HepG2 (cell line): ENCODE measurements around the gene UBE2C. TPM values are rescaled to one million over a fixed set of nuclear protein-coding genes. Genes with fewer than 3 reads are reported as not detected.

Experiments
- ATAC-seq: fragments of 200-7000 bp; cut with Tn5 transposase; 3 replicates; pipeline ENCODE4 v1.9.1; 2020; ENCODE audit warnings: mild to moderate bottlenecking, moderate library complexity
- BruUV-seq: library from RNA; stranded (reverse); fragments of 400-500 nt; replicated peaks from 2 replicates; lab custom pipeline; 2021; lab: Mats Ljungman, UMichigan
- CTCF ChIA-PET: fragments of 300-600 bp; formaldehyde crosslinking; extraction: SDS; loops from one replicate; lab custom pipeline; 2021; ENCODE audit warnings: low total read pairs, inconsistent platforms, low intra/inter-chr PET ratio; lab: Yijun Ruan, JAX
- POLR2A ChIA-PET: fragments of 350-600 bp; sonication (Branson Sonifier 250); formaldehyde crosslinking; loops from one replicate; lab custom pipeline; 2020; ENCODE audit warnings: antibody characterized with exemption, inconsistent platforms; lab: Yijun Ruan, JAX
- DNase-seq: peaks from one replicate; pipeline ENCODE4 v3.0.0-alpha.2; 2015; ENCODE audit warnings: low spot score
- FAIRE-seq: peaks from 3 replicates; lab custom pipeline; 2011; peaks lifted over from hg19 to GRCh38; lab: Jason Lieb, UNC
- H2AFZ ChIP-seq: one replicate; pipeline ENCODE4 v1.6.1; 2011; ENCODE audit warnings: low read length, inconsistent platforms
- H3K27ac ChIP-seq: fragments of 300-600 bp; 3 replicates; pipeline ENCODE4 v1.8.0; 2011; ENCODE audit warnings: mixed run types, mild to moderate bottlenecking, mixed read lengths, low read length, inconsistent platforms; ENCODE audit not compliant: insufficient read depth; ENCODE audit errors: extremely low read length
- H3K27me3 ChIP-seq, 2 experiments: fragments of 200-600 bp in 1 of 2; 2 replicates in 1 of 2; 3 replicates in 1 of 2; pipeline versions ENCODE4 v1.6.0 to v1.8.0; 2011; ENCODE audit warnings: low read length in 2 of 2, mild to moderate bottlenecking in 2 of 2, moderate library complexity in 2 of 2, inconsistent platforms in 1 of 2; ENCODE audit not compliant: insufficient read depth in 2 of 2, control insufficient read depth in 1 of 2
- H3K36me3 ChIP-seq, 2 experiments: fragments of 200-600 bp in 1 of 2; replicated peaks in 1 of 2; 2 replicates in 1 of 2; 3 replicates in 1 of 2; pipeline versions ENCODE4 v1.5.1 to v1.8.0; 2011; ENCODE audit warnings: low read length in 2 of 2, inconsistent platforms in 1 of 2; ENCODE audit not compliant: insufficient read depth in 2 of 2, control insufficient read depth in 1 of 2
- H3K4me1 ChIP-seq: 2 replicates; pipeline ENCODE4 v1.5.1; 2012; ENCODE audit warnings: low read length, inconsistent platforms; ENCODE audit not compliant: insufficient read depth
- H3K4me2 ChIP-seq: 2 replicates; pipeline ENCODE4 v1.6.0; 2011; ENCODE audit warnings: low read depth, low read length, inconsistent platforms
- H3K4me3 ChIP-seq, 3 experiments: fragments of 200-600 bp in 1 of 3; sonication (generic), shearing (Covaris generic) in 1 of 3; replicated peaks in 1 of 3; 2 replicates each; pipeline ENCODE4 v1.5.1; 2011 to 2016; ENCODE audit warnings: low read length in 3 of 3, inconsistent platforms in 2 of 3, low read depth in 2 of 3, mild to moderate bottlenecking in 2 of 3, control low read depth in 1 of 3, mixed read lengths in 1 of 3; ENCODE audit not compliant: insufficient read depth in 1 of 3
- H3K79me2 ChIP-seq: one replicate; pipeline ENCODE4 v1.6.1; 2011; ENCODE audit warnings: low read length, inconsistent platforms; ENCODE audit not compliant: insufficient read depth
- H3K9ac ChIP-seq: 2 replicates; pipeline ENCODE4 v1.6.0; 2011; ENCODE audit warnings: mild to moderate bottlenecking, low read depth, low read length, inconsistent platforms; ENCODE audit not compliant: insufficient read depth
- H3K9me3 ChIP-seq: 2 replicates; pipeline ENCODE4 v1.5.1; 2012; ENCODE audit warnings: mild to moderate bottlenecking, low read length
- H4K20me1 ChIP-seq: 2 replicates; pipeline ENCODE4 v1.6.0; 2011; ENCODE audit warnings: inconsistent platforms, mild to moderate bottlenecking, low read length, moderate library complexity; ENCODE audit not compliant: insufficient read depth
- DNMT3B ChIP-seq: conservative IDR thresholded peaks from 2 replicates; pipeline ENCODE4 v1.6.1; 2016; ENCODE audit warnings: missing biosample characterization, control low read depth
- DPF2 ChIP-seq: sonication (generic); formaldehyde crosslinking; IDR thresholded peaks from 2 replicates; pipeline ENCODE4 v1.4.0; 2020; ENCODE audit warnings: mild to moderate bottlenecking, low read depth, missing genetic modification reagents, borderline replicate concordance
- FOXK1 ChIP-seq: sonication (generic); formaldehyde crosslinking; IDR thresholded peaks from 2 replicates; pipeline ENCODE4 v1.4.0; 2020; ENCODE audit warnings: low read depth, missing genetic modification reagents, borderline replicate concordance
- IRF2 ChIP-seq: IDR thresholded peaks from 2 replicates; pipeline ENCODE4 v1.6.1; 2018; ENCODE audit warnings: missing genetic modification reagents, missing compliant biosample characterization
- NFIB ChIP-seq: sonication (generic); formaldehyde crosslinking; IDR thresholded peaks from 2 replicates; pipeline ENCODE4 v1.9.0; 2021; ENCODE audit warnings: missing genetic modification reagents, mild to moderate bottlenecking, borderline replicate concordance
- POLR2AphosphoS5 ChIP-seq: IDR thresholded peaks from 2 replicates; pipeline ENCODE4 v1.6.1; 2012; ENCODE audit warnings: low read depth, low read length
- RFXANK ChIP-seq: IDR thresholded peaks from 2 replicates; pipeline ENCODE4 v1.6.1; 2016
- SRY ChIP-seq: sonication (generic); formaldehyde crosslinking; IDR thresholded peaks from 2 replicates; pipeline ENCODE4 v1.8.0; 2022; ENCODE audit warnings: mild to moderate bottlenecking, missing genetic modification reagents
- ZNF230 ChIP-seq: sonication (generic); formaldehyde crosslinking; IDR thresholded peaks from 2 replicates; pipeline ENCODE4 v1.4.0; 2020; ENCODE audit warnings: mild to moderate bottlenecking, missing genetic modification reagents
- ZNF234 ChIP-seq: sonication (generic); formaldehyde crosslinking; conservative IDR thresholded peaks from 2 replicates; pipeline ENCODE4 v1.5.1; 2020; ENCODE audit warnings: mild to moderate bottlenecking, missing genetic modification reagents
- ZNF567 ChIP-seq: sonication (generic); formaldehyde crosslinking; IDR thresholded peaks from 2 replicates; pipeline ENCODE4 v1.8.1; 2023; ENCODE audit warnings: mild to moderate bottlenecking, missing genetic modification reagents, borderline replicate concordance
- ZSCAN20 ChIP-seq: sonication (generic); formaldehyde crosslinking; IDR thresholded peaks from 2 replicates; pipeline ENCODE4 v1.4.0; 2020; ENCODE audit warnings: missing genetic modification reagents, mild to moderate bottlenecking, borderline replicate concordance
- ZSCAN9 ChIP-seq: IDR thresholded peaks from 2 replicates; pipeline ENCODE4 v1.6.1; 2016; ENCODE audit warnings: borderline replicate concordance
- WGBS: methylation state at CpG from one replicate; pipeline ENCODE4 v1.1.6; 2017; ENCODE audit warnings: low lambda C conversion rate; 5-methylcytosine and 5-hydroxymethylcytosine counted together
- in situ Hi-C: cut with HindIII; loops from 2 replicates; pipeline ENCODE4 v1.10.0; 2017; ENCODE audit warnings: low pct_unique_long_range_greater_than_20kb; ENCODE audit not compliant: extremely low pct_ligation_motif_present
- intact Hi-C: fragments of 100-400 bp; cut with micrococcal nuclease; formaldehyde crosslinking; loops from one replicate; pipeline ENCODE4 v1.10.0; 2022; ENCODE audit not compliant: unreplicated experiment
- polyA plus RNA-seq, 8 experiments: library from polyadenylated mRNA; depleted of rRNA in 3 of 8; stranded (reverse) in 7 of 8; unstranded in 1 of 8; fragments of >200 nt; fragmentation: Illumina TruSeq in 4 of 8; extraction: Trizol in 4 of 8; gene quantifications; 2 replicates each; pipeline versions ENCODE4 v1.2.1 to v1.2.3, GENCODE V29; 2011 to 2016; ENCODE audit warnings: low read depth in 4 of 8, missing spikeins in 1 of 8, mixed read lengths in 1 of 8; ENCODE audit not compliant: insufficient read depth in 1 of 8
- total RNA-seq, 5 experiments: library from RNA; depleted of rRNA; stranded (reverse); fragments of >200 nt; fragmentation: Illumina TruSeq; extraction: Trizol; gene quantifications; 2 replicates each; pipeline ENCODE4 v1.2.3, GENCODE V29; 2016; ENCODE audit warnings: low read depth in 1 of 5
- TF ChIP-seq, protein P1 (sequence below): sonication (generic); formaldehyde crosslinking; IDR thresholded peaks from 2 replicates; pipeline ENCODE4 v1.9.0; 2021; ENCODE audit warnings: missing genetic modification reagents, mild to moderate bottlenecking, borderline replicate concordance
- TF ChIP-seq, protein P2 (sequence below): sonication (generic); formaldehyde crosslinking; conservative IDR thresholded peaks from 2 replicates; pipeline ENCODE4 v1.8.1; 2023; ENCODE audit warnings: missing genetic modification reagents
- TF ChIP-seq, protein P3 (sequence below): sonication (generic); formaldehyde crosslinking; IDR thresholded peaks from 2 replicates; pipeline ENCODE4 v1.8.0; 2022; ENCODE audit warnings: mild to moderate bottlenecking, missing genetic modification reagents, borderline replicate concordance

UBE2C gene
- total and polyA plus RNA-seq, 2 of the 13 experiments (the other 11 are each of a cell fraction or from before 2014, with no cell fraction given) = 100 to 123 TPM

DNA sequence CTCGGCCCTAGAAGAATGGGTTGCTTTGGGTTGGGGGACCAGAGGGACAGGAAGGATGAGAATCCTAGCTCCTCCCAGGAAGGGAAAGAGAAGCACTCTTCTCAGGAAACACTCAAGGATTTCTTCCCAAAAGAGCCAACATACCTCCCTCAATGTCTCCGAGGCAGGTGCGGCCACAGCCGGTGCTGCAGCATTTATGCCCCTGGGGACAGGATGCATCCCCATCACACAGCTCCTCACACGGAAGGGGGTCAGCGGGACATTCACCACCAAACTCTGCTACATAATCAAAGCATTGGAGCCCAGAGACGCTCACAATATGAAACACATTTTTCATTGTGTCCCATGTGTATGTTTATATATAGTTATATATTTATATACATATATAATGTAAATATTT is 35.5 kb upstream of the UBE2C start:
- no peaks in the 10 kb centered on the region for H4K20me1 ChIP-seq
- no peak overlapping the region for H3K9ac ChIP-seq
- intact Hi-C loops (no loop called here), in situ Hi-C loops (loop anchor here (25.0 kb wide), 1 partner anchor 585 kb away; no protein-coding TSS in a partner anchor)
- H3K4me3 ChIP-seq = no peak overlapping the region
- no peak overlapping the region for H2AFZ ChIP-seq
- FAIRE-seq (no peak), ATAC-seq (no peak), DNase-seq (no peak)
- peaks cover 13% of the 10 kb centered on the region for H3K4me1 ChIP-seq
- H3K36me3 ChIP-seq = no peaks in the 10 kb centered on the region
- CTCF ChIA-PET = no interaction called here
- H3K79me2 ChIP-seq = no peaks in the 10 kb centered on the region
- H3K27me3 ChIP-seq = peaks cover 2 to 15% of the 10 kb centered on the region in 2 experiments; a peak in 4 of 5 replicates
- no peak overlapping the region for H3K4me2 ChIP-seq
- 31% methylated on average over 7 of the region's 7 CpGs for WGBS
- H3K9me3 ChIP-seq = no peaks in the 10 kb centered on the region
- no TSS peak for BruUV-seq
- H3K27ac ChIP-seq = no peak overlapping the region
- POLR2A ChIA-PET = interaction anchor here (1.2 kb wide), 1 partner anchor 14 kb away, joined by 4 read pairs; the partner anchor contains the start of genes DNTTIP1 and WFDC3
- TF ChIP-seq ZNF234 (CRISPR knock-in tag) (no peak), ZSCAN9 (CRISPR knock-in tag) (no peak), ZSCAN20 (CRISPR knock-in tag) (no peak), DNMT3B (CRISPR knock-in tag) (no peak), DPF2 (CRISPR knock-in tag) (no peak), RFXANK (CRISPR knock-in tag) (no peak), IRF2 (CRISPR knock-in tag) (no peak), ZNF230 (CRISPR knock-in tag) (no peak), SRY (CRISPR knock-in tag) (no peak), ZNF567 (no peak), FOXK1 (CRISPR knock-in tag) (no peak), POLR2AphosphoS5 (no peak), NFIB (CRISPR knock-in tag) (no peak)
- TF ChIP-seq, protein P1, sequence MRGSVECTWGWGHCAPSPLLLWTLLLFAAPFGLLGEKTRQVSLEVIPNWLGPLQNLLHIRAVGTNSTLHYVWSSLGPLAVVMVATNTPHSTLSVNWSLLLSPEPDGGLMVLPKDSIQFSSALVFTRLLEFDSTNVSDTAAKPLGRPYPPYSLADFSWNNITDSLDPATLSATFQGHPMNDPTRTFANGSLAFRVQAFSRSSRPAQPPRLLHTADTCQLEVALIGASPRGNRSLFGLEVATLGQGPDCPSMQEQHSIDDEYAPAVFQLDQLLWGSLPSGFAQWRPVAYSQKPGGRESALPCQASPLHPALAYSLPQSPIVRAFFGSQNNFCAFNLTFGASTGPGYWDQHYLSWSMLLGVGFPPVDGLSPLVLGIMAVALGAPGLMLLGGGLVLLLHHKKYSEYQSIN (CRISPR knock-in tag) = no peak
- TF ChIP-seq, protein P2, sequence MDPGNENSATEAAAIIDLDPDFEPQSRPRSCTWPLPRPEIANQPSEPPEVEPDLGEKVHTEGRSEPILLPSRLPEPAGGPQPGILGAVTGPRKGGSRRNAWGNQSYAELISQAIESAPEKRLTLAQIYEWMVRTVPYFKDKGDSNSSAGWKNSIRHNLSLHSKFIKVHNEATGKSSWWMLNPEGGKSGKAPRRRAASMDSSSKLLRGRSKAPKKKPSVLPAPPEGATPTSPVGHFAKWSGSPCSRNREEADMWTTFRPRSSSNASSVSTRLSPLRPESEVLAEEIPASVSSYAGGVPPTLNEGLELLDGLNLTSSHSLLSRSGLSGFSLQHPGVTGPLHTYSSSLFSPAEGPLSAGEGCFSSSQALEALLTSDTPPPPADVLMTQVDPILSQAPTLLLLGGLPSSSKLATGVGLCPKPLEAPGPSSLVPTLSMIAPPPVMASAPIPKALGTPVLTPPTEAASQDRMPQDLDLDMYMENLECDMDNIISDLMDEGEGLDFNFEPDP = no peak
- TF ChIP-seq, protein P3, sequence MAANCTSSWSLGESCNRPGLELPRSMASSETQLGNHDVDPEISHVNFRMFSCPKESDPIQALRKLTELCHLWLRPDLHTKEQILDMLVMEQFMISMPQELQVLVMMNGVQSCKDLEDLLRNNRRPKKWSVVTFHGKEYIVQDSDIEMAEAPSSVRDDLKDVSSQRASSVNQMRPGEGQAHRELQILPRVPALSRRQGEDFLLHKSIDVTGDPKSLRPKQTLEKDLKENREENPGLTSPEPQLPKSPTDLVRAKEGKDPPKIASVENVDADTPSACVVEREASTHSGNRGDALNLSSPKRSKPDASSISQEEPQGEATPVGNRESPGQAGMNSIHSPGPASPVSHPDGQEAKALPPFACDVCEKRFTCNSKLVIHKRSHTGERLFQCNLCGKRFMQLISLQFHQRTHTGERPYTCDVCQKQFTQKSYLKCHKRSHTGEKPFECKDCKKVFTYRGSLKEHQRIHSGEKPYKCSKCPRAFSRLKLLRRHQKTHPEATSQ (CRISPR knock-in tag) = no peak
